Neuronal stem cell (in vitro differentiated cells): ENCODE measurements around the gene MAPK11.

Experiments
- DNase-seq: peaks from one replicate; pipeline ENCODE4 v3.0.0-alpha.2; 2013; ENCODE audit warnings: low spot score
- H2AFZ ChIP-seq: one replicate; pipeline ENCODE4 v1.6.1; 2013; ENCODE audit warnings: mild to moderate bottlenecking, low read length, inconsistent platforms
- H2AK5ac ChIP-seq: 2 replicates; pipeline ENCODE4 v1.6.1; 2013; ENCODE audit warnings: low read depth, mild to moderate bottlenecking, inconsistent platforms, low read length, moderate library complexity, mixed read lengths
- H2BK120ac ChIP-seq: 2 replicates; pipeline ENCODE4 v1.6.1; 2013; ENCODE audit warnings: low read depth, mild to moderate bottlenecking, inconsistent platforms, low read length, moderate library complexity, mixed read lengths
- H2BK12ac ChIP-seq: one replicate; pipeline ENCODE4 v1.6.1; 2013; ENCODE audit warnings: low read length, inconsistent platforms
- H2BK15ac ChIP-seq: 2 replicates; pipeline ENCODE4 v1.6.1; 2013; ENCODE audit warnings: mild to moderate bottlenecking, low read length, inconsistent platforms, mixed read lengths
- H2BK5ac ChIP-seq: one replicate; pipeline ENCODE4 v1.6.1; 2013; ENCODE audit warnings: inconsistent platforms, mild to moderate bottlenecking, low read length, moderate library complexity
- H3K14ac ChIP-seq: one replicate; pipeline ENCODE4 v1.6.1; 2013; ENCODE audit warnings: low read length, inconsistent platforms
- H3K18ac ChIP-seq: 2 replicates; pipeline ENCODE4 v1.6.1; 2013; ENCODE audit warnings: low read length, inconsistent platforms
- H3K23ac ChIP-seq: 2 replicates; pipeline ENCODE4 v1.6.1; 2013; ENCODE audit warnings: low read depth, mild to moderate bottlenecking, mixed read lengths, low read length, inconsistent platforms; ENCODE audit not compliant: poor library complexity
- H3K27ac ChIP-seq: replicated peaks from 3 replicates; pipeline ENCODE4 v1.5.1; 2013; ENCODE audit warnings: low read length, inconsistent platforms
- H3K27me3 ChIP-seq, 3 experiments: 2 replicates each; pipeline ENCODE4 v1.6.1; 2013; ENCODE audit warnings: low read length in 3 of 3, mild to moderate bottlenecking in 2 of 3, inconsistent platforms in 1 of 3, low read depth in 1 of 3, mixed read lengths in 1 of 3, moderate library complexity in 1 of 3; ENCODE audit not compliant: control insufficient read depth in 3 of 3, insufficient read depth in 3 of 3
- H3K36me3 ChIP-seq, 2 donors: replicated peaks in 1 of 2; 2 replicates each; pipeline ENCODE4 v1.6.1; 2013; ENCODE audit warnings: low read length in 2 of 2; ENCODE audit not compliant: control insufficient read depth in 2 of 2, insufficient read depth in 2 of 2
- H3K4ac ChIP-seq: 2 replicates; pipeline ENCODE4 v1.6.1; 2013; ENCODE audit warnings: inconsistent platforms, mild to moderate bottlenecking, low read length, moderate library complexity
- H3K4me1 ChIP-seq, 2 donors: 1 replicate in 1 of 2; 2 replicates in 1 of 2; pipeline ENCODE4 v1.6.1; 2013; ENCODE audit warnings: low read length in 2 of 2, low read depth in 1 of 2; ENCODE audit not compliant: control insufficient read depth in 2 of 2, insufficient read depth in 1 of 2
- H3K4me2 ChIP-seq: one replicate; pipeline ENCODE4 v1.6.1; 2013; ENCODE audit warnings: mild to moderate bottlenecking, low read length, inconsistent platforms; ENCODE audit not compliant: insufficient read depth, poor library complexity, severe bottlenecking
- H3K4me3 ChIP-seq, 2 donors: 2 replicates each; pipeline ENCODE4 v1.5.1; 2013; ENCODE audit warnings: low read length in 2 of 2, mild to moderate bottlenecking in 2 of 2, inconsistent platforms in 1 of 2, moderate library complexity in 1 of 2
- H3K79me1 ChIP-seq: one replicate; pipeline ENCODE4 v1.6.1; 2013; ENCODE audit warnings: low read depth, mild to moderate bottlenecking, inconsistent platforms, low read length, moderate library complexity
- H3K9ac ChIP-seq: one replicate; pipeline ENCODE4 v1.6.1; 2013; ENCODE audit warnings: mild to moderate bottlenecking, low read depth, low read length, inconsistent platforms; ENCODE audit not compliant: poor library complexity
- H3K9me3 ChIP-seq, 2 donors: replicated peaks in 1 of 2; 2 replicates each; pipeline versions ENCODE3 to v1.6.1; 2013; ENCODE audit warnings: low read length in 2 of 2, mild to moderate bottlenecking in 2 of 2, inconsistent platforms in 1 of 2, low read depth in 1 of 2, mixed read lengths in 1 of 2, moderate library complexity in 1 of 2; ENCODE audit not compliant: control insufficient read depth in 2 of 2, insufficient read depth in 1 of 2
- H4K8ac ChIP-seq: one replicate; pipeline ENCODE4 v1.6.1; 2013; ENCODE audit warnings: low read depth, mild to moderate bottlenecking, inconsistent platforms, low read length, moderate library complexity
- H4K91ac ChIP-seq: one replicate; pipeline ENCODE4 v1.6.1; 2013; ENCODE audit warnings: low read length, low read depth, mild to moderate bottlenecking, inconsistent platforms; ENCODE audit not compliant: poor library complexity
- WGBS, 2 donors: extraction: QIAGEN DNeasy Blood & Tissue Kit; methylation state at CpG; one replicate each; pipeline ENCODE4 v1.1.7; 2013; ENCODE audit warnings: missing lambda C conversion rate in 2 of 2, mixed read lengths in 1 of 2; ENCODE audit not compliant: insufficient read length in 2 of 2, insufficient replicate concordance in 1 of 2; ENCODE audit errors: extremely low coverage in 2 of 2; 5-methylcytosine and 5-hydroxymethylcytosine counted together

The MAPK11 gene

GRCh38 chr22:50247748-50248147 is 22.4 kb downstream of the MAPK11 start:
- Histone ChIP-seq H3K9me3 (no peaks in the 10 kb centered on the region), H3K79me1 (peaks cover 30% of the 10 kb centered on the region), H3K27me3 (no peaks in the 10 kb centered on the region), H2BK5ac (no peak overlapping the region), H2BK12ac (peak overlapping the region; percentile 73), H3K18ac (no peak overlapping the region), H3K9ac (peak overlapping the region; percentile 70), H3K4me1 (peaks cover 28 to 35% of the 10 kb centered on the region in 2 donors), H3K27ac (no peak overlapping the region), H4K8ac (no peak overlapping the region), H2BK120ac (no peak overlapping the region), H3K4me3 (peak overlapping the region in 1 of 2 donors; percentile 52), H3K4ac (no peak overlapping the region), H3K14ac (peak overlapping the region; percentile 38), H4K91ac (peak overlapping the region; percentile 94), H2AK5ac (peak overlapping the region; percentile 75), H2AFZ (no peak overlapping the region), H2BK15ac (no peak overlapping the region), H3K36me3 (peaks cover 17 to 40% of the 10 kb centered on the region in 2 donors), H3K23ac (peak overlapping the region; percentile 65), H3K4me2 (no peak overlapping the region)
- no peak for DNase-seq
- no CpG with 5 or more reads among the region's 16 CpGs for WGBS, 2 donors

GRCh38 chr22:50246242-50247175 is 23.7 kb downstream of the MAPK11 start:
- no peaks in the 10 kb centered on the region for H3K9me3 ChIP-seq
- no peak overlapping the region for H2BK120ac ChIP-seq
- H4K91ac ChIP-seq, result no peak overlapping the region
- no peak overlapping the region for H2AFZ ChIP-seq
- DNase-seq, result no peak
- H3K36me3 ChIP-seq, result peaks cover 17 to 34% of the 10 kb centered on the region in 2 donors
- no peak overlapping the region for H2BK15ac ChIP-seq
- no peaks in the 10 kb centered on the region for H3K27me3 ChIP-seq
- no peak overlapping the region for H3K23ac ChIP-seq
- no peak overlapping the region for H3K14ac ChIP-seq
- H3K4ac ChIP-seq, result no peak overlapping the region
- peaks cover 31% of the 10 kb centered on the region for H3K79me1 ChIP-seq
- H2BK5ac ChIP-seq, result no peak overlapping the region
- no peak overlapping the region for H4K8ac ChIP-seq
- peak overlapping the region; percentile 51 for H2BK12ac ChIP-seq
- peaks cover 26 to 38% of the 10 kb centered on the region in 2 donors for H3K4me1 ChIP-seq
- H3K4me2 ChIP-seq, result no peak overlapping the region
- H2AK5ac ChIP-seq, result peak overlapping the region; percentile 72
- WGBS, 2 donors, result no CpG with 5 or more reads among the region's 20 CpGs
- peak overlapping the region; percentile 13 to 85 for H3K4me3 ChIP-seq
- H3K9ac ChIP-seq, result no peak overlapping the region
- no peak overlapping the region for H3K27ac ChIP-seq
- H3K18ac ChIP-seq, result no peak overlapping the region

- DNase-seq, result no peak
Observed at GRCh38 chr22:50245214-50246072, 24.7 kb downstream of the MAPK11 start.

More at GRCh38 chr22:50245214-50246072, 24.7 kb downstream of the MAPK11 start:
- Histone ChIP-seq H3K27ac (peak overlapping the region; percentile 89), H3K4me3 (peak overlapping the region; percentile 85 to 93), H4K8ac (no peak overlapping the region), H3K9me3 (no peaks in the 10 kb centered on the region), H2AK5ac (peak overlapping the region; percentile 82), H2AFZ (peak overlapping the region; percentile 97), H3K18ac (peak overlapping the region; percentile 98), H2BK5ac (peak overlapping the region; percentile 83), H2BK15ac (no peak overlapping the region), H3K79me1 (peaks cover 31% of the 10 kb centered on the region), H4K91ac (no peak overlapping the region), H3K27me3 (no peaks in the 10 kb centered on the region), H3K14ac (peak overlapping the region; percentile 84), H3K23ac (peak overlapping the region; percentile 99), H2BK12ac (peak overlapping the region; percentile 77), H3K36me3 (peaks cover 17 to 35% of the 10 kb centered on the region in 2 donors), H2BK120ac (no peak overlapping the region), H3K9ac (peak overlapping the region; percentile 99), H3K4me1 (peaks cover 23 to 42% of the 10 kb centered on the region in 2 donors), H3K4me2 (peak overlapping the region; percentile 95), H3K4ac (peak overlapping the region; percentile 85)
- no CpG with 5 or more reads among the region's 53 CpGs for WGBS, 2 donors
